Activated CD4-positive, alpha-beta T cell treated with anti-CD3 and anti-CD28 coated beads for 36 hours (primary cell): ENCODE results near the gene TFF1. TPM values are rescaled to one million over a fixed set of nuclear protein-coding genes. Genes with fewer than 3 reads are reported as not detected.

Source experiments
- ATAC-seq: fragments of 200-7000 bp; cut with Tn5 transposase; one replicate; pipeline ENCODE4 v1.10.0; 2021; ENCODE audit warnings: mild to moderate bottlenecking, moderate library complexity
- CTCF ChIA-PET: fragments of 350-600 bp; sonication (Branson Sonifier 250); formaldehyde crosslinking; loops from one replicate; lab custom pipeline; 2021; ENCODE audit warnings: antibody characterized with exemption; lab: Charles Lee
- POLR2A ChIA-PET: fragments of 350-600 bp; sonication (Branson Sonifier 250); formaldehyde crosslinking; loops from one replicate; lab custom pipeline; 2021; ENCODE audit warnings: antibody characterized with exemption, inconsistent platforms; lab: Charles Lee
- DNase-seq: peaks from one replicate; pipeline ENCODE4 v3.0.0-alpha.2; 2020
- H3K27ac Mint-ChIP-seq: one replicate; pipeline ENCODE4 v1.8.0; 2021; ENCODE audit warnings: mixed read lengths
- H3K27me3 Mint-ChIP-seq: one replicate; pipeline ENCODE4 v1.8.0; 2021; ENCODE audit warnings: mixed read lengths
- H3K36me3 Mint-ChIP-seq: one replicate; pipeline ENCODE4 v1.8.0; 2021; ENCODE audit warnings: low read depth, mixed read lengths
- H3K4me1 Mint-ChIP-seq: one replicate; pipeline ENCODE4 v1.8.0; 2021; ENCODE audit warnings: mixed read lengths
- H3K4me3 Mint-ChIP-seq: one replicate; pipeline ENCODE4 v1.8.0; 2021; ENCODE audit warnings: mild to moderate bottlenecking, moderate library complexity, mixed read lengths
- H3K9me3 Mint-ChIP-seq: one replicate; pipeline ENCODE4 v1.8.0; 2021; ENCODE audit warnings: low read depth, mixed read lengths
- intact Hi-C, 2 experiments: fragments of 100-400 bp; cut with DNase I in 1 of 2; cut with micrococcal nuclease in 1 of 2; formaldehyde crosslinking; loops; one replicate each; pipeline versions ENCODE4 v1.14.2 to v1.15.1; 2022 to 2024; cut with DNase I, micrococcal nuclease
- total RNA-seq, 2 experiments: library from RNA; stranded (reverse); gene quantifications; one replicate each; pipeline ENCODE4 v1.2.3, GENCODE V29; 2021

TFF1 gene
- total RNA-seq, 2 experiments from 2014 or later = not detected

- ChIA-PET POLR2A (interaction anchor here (0.6 kb wide), 1 partner anchor 17 kb away, joined by 5 read pairs; no protein-coding TSS in a partner anchor), CTCF (interaction anchor here (0.7 to 1.0 kb wide), 3 partner anchors 10 to 50 kb away, joined by 3 read pairs; no protein-coding TSS in a partner anchor)
- ATAC-seq (no peak), DNase-seq (no peak)
- H3K36me3 Mint-ChIP-seq = peaks cover 94% of the 10 kb centered on the region
- intact Hi-C loops = no loop called here
- peaks cover 41% of the 10 kb centered on the region for H3K4me1 Mint-ChIP-seq
- no peaks in the 10 kb centered on the region for H3K9me3 Mint-ChIP-seq
- no peaks in the 10 kb centered on the region for H3K27me3 Mint-ChIP-seq
- H3K4me3 Mint-ChIP-seq = no peak overlapping the region
- H3K27ac Mint-ChIP-seq = peak overlapping the region; percentile 19
These were observed 18.0 kb upstream of the TFF1 start for GRCh38 chr21:42384156-42384945.

GRCh38 chr21:42383331-42383730 is 17.0 kb upstream of the TFF1 start:
- Mint-ChIP-seq H3K9me3 (no peaks in the 10 kb centered on the region), H3K4me1 (peaks cover 32% of the 10 kb centered on the region), H3K36me3 (peaks cover 89% of the 10 kb centered on the region), H3K27me3 (no peaks in the 10 kb centered on the region), H3K27ac (no peak overlapping the region), H3K4me3 (no peak overlapping the region)
- CTCF ChIA-PET = interaction anchor here (1.0 to 3.2 kb wide), 2 partner anchors 45 to 120 kb away, joined by 4 to 17 read pairs; no protein-coding TSS in a partner anchor
- DNase-seq (no peak), ATAC-seq (no peak)
- POLR2A ChIA-PET = no interaction called here
- intact Hi-C loops = no loop called here

GRCh38 chr21:42382915-42383314 is 16.6 kb upstream of the TFF1 start:
- H3K36me3 Mint-ChIP-seq = peaks cover 89% of the 10 kb centered on the region
- H3K9me3 Mint-ChIP-seq = no peaks in the 10 kb centered on the region
- ATAC-seq = no peak
- intact Hi-C loops = no loop called here
- H3K4me3 Mint-ChIP-seq = no peak overlapping the region
- POLR2A ChIA-PET = interaction anchor here (0.6 kb wide), 1 partner anchor 20 kb away, joined by 4 read pairs; no protein-coding TSS in a partner anchor
- CTCF ChIA-PET = interaction anchor here (1.0 to 3.2 kb wide), 4 partner anchors 10 to 120 kb away, joined by 4 to 18 read pairs (median 12); no protein-coding TSS in a partner anchor
- peaks cover 27% of the 10 kb centered on the region for H3K4me1 Mint-ChIP-seq
- no peak overlapping the region for H3K27ac Mint-ChIP-seq
- DNase-seq = no peak
- H3K27me3 Mint-ChIP-seq = no peaks in the 10 kb centered on the region

GRCh38 chr21:42381347-42381984 is 15.1 kb upstream of the TFF1 start:
- H3K4me3 Mint-ChIP-seq = no peak overlapping the region
- H3K9me3 Mint-ChIP-seq = no peaks in the 10 kb centered on the region
- ATAC-seq (peak; percentile 70), DNase-seq (peak; percentile 69)
- H3K27ac Mint-ChIP-seq = no peak overlapping the region
- intact Hi-C loops = no loop called here
- peaks cover 16% of the 10 kb centered on the region for H3K4me1 Mint-ChIP-seq
- ChIA-PET CTCF (interaction anchor here (0.7 to 3.2 kb wide), 10 partner anchors 10 to 111 kb away, joined by 3 to 18 read pairs (median 3); no protein-coding TSS in a partner anchor), POLR2A (interaction anchor here (0.6 kb wide), 1 partner anchor 46 kb away, joined by 3 read pairs; no protein-coding TSS in a partner anchor)
- no peaks in the 10 kb centered on the region for H3K27me3 Mint-ChIP-seq
- H3K36me3 Mint-ChIP-seq = peaks cover 88% of the 10 kb centered on the region

- ChIA-PET CTCF (no interaction called here), POLR2A (no interaction called here)
- Mint-ChIP-seq H3K4me1 (peaks cover 19% of the 10 kb centered on the region), H3K36me3 (peaks cover 81% of the 10 kb centered on the region), H3K4me3 (no peak overlapping the region), H3K27ac (no peak overlapping the region), H3K27me3 (no peaks in the 10 kb centered on the region), H3K9me3 (no peaks in the 10 kb centered on the region)
- intact Hi-C loops = no loop called here
- ATAC-seq (no peak), DNase-seq (no peak)
These were observed 13.3 kb upstream of the TFF1 start for GRCh38 chr21:42379426-42380215.

GRCh38 chr21:42378418-42378817 is 12.1 kb upstream of the TFF1 start:
- H3K27ac Mint-ChIP-seq = no peak overlapping the region
- no peaks in the 10 kb centered on the region for H3K9me3 Mint-ChIP-seq
- ATAC-seq (no peak), DNase-seq (no peak)
- intact Hi-C loops = no loop called here
- H3K4me1 Mint-ChIP-seq = peaks cover 29% of the 10 kb centered on the region
- ChIA-PET POLR2A (no interaction called here), CTCF (interaction anchor here (0.7 to 1.4 kb wide), 3 partner anchors 10 to 66 kb away, joined by 3 to 8 read pairs (median 3); no protein-coding TSS in a partner anchor)
- H3K36me3 Mint-ChIP-seq = peaks cover 77% of the 10 kb centered on the region
- H3K27me3 Mint-ChIP-seq = no peaks in the 10 kb centered on the region
- no peak overlapping the region for H3K4me3 Mint-ChIP-seq

GRCh38 chr21:42377951-42378340 is 11.6 kb upstream of the TFF1 start:
- intact Hi-C loops = no loop called here
- H3K36me3 Mint-ChIP-seq = peaks cover 75% of the 10 kb centered on the region
- H3K4me3 Mint-ChIP-seq = no peak overlapping the region
- H3K9me3 Mint-ChIP-seq = no peaks in the 10 kb centered on the region
- H3K27ac Mint-ChIP-seq = no peak overlapping the region
- H3K27me3 Mint-ChIP-seq = no peaks in the 10 kb centered on the region
- CTCF ChIA-PET = interaction anchor here (0.7 to 1.4 kb wide), 4 partner anchors 10 to 15 kb away, joined by 3 to 8 read pairs (median 3); no protein-coding TSS in a partner anchor
- POLR2A ChIA-PET = no interaction called here
- H3K4me1 Mint-ChIP-seq = peaks cover 34% of the 10 kb centered on the region
- ATAC-seq (no peak), DNase-seq (no peak)

GRCh38 chr21:42377211-42377950 is 11.0 kb upstream of the TFF1 start:
- Mint-ChIP-seq H3K4me3 (no peak overlapping the region), H3K27ac (no peak overlapping the region), H3K27me3 (no peaks in the 10 kb centered on the region), H3K36me3 (peaks cover 75% of the 10 kb centered on the region), H3K4me1 (peaks cover 37% of the 10 kb centered on the region), H3K9me3 (no peaks in the 10 kb centered on the region)
- ATAC-seq (no peak), DNase-seq (no peak)
- CTCF ChIA-PET = interaction anchor here (0.7 to 1.4 kb wide), 4 partner anchors 10 to 16 kb away, joined by 3 to 8 read pairs (median 3); no protein-coding TSS in a partner anchor
- intact Hi-C loops = no loop called here
- POLR2A ChIA-PET = no interaction called here

- intact Hi-C loops = no loop called here
These were observed 10.1 kb upstream of the TFF1 start for GRCh38 chr21:42376338-42376982.

GRCh38 chr21:42375966-42376337 is 9.6 kb upstream of the TFF1 start:
- Mint-ChIP-seq H3K4me1 (peaks cover 46% of the 10 kb centered on the region), H3K27me3 (no peaks in the 10 kb centered on the region), H3K9me3 (no peaks in the 10 kb centered on the region), H3K4me3 (no peak overlapping the region), H3K36me3 (peaks cover 75% of the 10 kb centered on the region), H3K27ac (peak overlapping the region; percentile 92)
- DNase-seq = no peak
- ATAC-seq = no peak
- CTCF ChIA-PET = interaction anchor here (3.0 kb wide), 1 partner anchor 37 kb away, joined by 11 read pairs; no protein-coding TSS in a partner anchor
- POLR2A ChIA-PET = interaction anchor here (0.9 kb wide), 1 partner anchor 17 kb away, joined by 5 read pairs; no protein-coding TSS in a partner anchor
- intact Hi-C loops = loop anchor here in 1 of 2 experiments (2.0 kb wide), 2 partner anchors 17 to 37 kb away; no protein-coding TSS in a partner anchor

More at GRCh38 chr21:42376338-42376982, 10.1 kb upstream of the TFF1 start:
- Mint-ChIP-seq H3K27ac (peak overlapping the region; percentile 92), H3K36me3 (peaks cover 75% of the 10 kb centered on the region), H3K27me3 (no peaks in the 10 kb centered on the region), H3K4me1 (peaks cover 43% of the 10 kb centered on the region), H3K9me3 (no peaks in the 10 kb centered on the region), H3K4me3 (no peak overlapping the region)
- POLR2A ChIA-PET = interaction anchor here (0.9 kb wide), 1 partner anchor 16 kb away, joined by 5 read pairs; no protein-coding TSS in a partner anchor
- DNase-seq (no peak), ATAC-seq (no peak)
- CTCF ChIA-PET = no interaction called here
